ENCODE results near the gene XPR1. TPM values are rescaled to one million over a fixed set of nuclear protein-coding genes. Genes with fewer than 3 reads are reported as not detected.

XPR1 gene
- total RNA-seq, 1 donor from 2014 or later: 53.6 TPM

DNA sequence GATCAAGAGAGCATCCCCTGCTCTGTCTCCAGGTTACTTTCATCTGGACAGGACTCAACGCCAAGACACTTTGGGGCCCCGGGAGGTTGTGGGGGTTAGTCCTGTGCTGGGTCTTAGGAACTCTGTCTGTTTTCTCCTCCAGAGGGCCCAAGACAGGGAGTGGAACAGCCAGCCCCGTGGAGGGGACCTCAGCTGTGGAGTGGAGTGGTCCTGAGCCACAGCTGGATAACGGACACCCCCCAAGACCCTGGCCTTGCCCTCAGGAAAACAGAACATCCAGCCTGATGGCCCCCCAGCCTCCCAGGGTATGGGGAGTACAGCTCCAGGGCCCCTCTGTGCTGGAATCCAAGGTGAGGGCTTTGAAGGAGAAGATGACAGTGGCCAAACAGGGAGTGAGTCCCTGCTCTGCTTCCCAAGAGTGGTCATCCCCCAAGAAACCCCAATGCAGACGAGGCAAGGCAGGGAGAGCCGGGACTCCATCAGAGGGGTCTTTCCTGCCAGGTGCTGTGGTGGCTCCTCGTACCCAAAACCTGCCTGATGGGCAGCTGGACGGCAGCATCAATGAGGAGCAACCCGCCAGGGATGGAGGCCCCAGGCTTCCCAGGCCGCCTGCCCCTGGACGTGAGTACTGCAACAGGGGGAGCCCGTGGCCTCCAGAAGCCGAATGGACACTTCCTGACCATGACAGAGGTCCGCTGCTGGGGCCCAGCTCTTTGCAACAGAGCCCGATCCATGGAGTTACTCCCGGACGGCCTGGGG lies 284.4 kb downstream of the XPR1 start:
- DNase-seq (ENCODE audit: low read depth): no peak

DNA sequence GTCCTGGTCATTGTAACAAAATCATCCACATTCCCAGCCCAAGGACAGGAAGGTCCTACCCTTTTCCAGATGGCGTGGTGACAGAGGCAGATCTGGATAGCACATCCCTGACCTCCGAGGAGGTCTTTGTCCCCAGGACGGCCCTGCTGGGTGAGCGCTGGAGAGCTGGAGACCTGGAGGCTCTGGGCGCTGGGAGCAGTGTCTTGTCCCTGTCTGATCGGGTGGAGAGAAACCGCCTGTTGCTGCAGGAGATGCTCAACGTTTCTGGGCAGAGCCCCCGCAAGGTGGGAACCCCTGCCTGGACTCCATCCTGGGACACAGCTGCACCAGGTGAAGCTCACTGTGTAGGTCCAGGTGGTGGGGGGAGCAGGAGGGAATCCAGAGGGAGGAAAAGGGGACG lies 284.9 kb downstream of the XPR1 start:
- no peak for DNase-seq (ENCODE audit: low read depth)

GRCh38 chr1:180917306-180918065 lies 285.7 kb downstream of the XPR1 start:
- no peak for DNase-seq (ENCODE audit: low read depth)

GRCh38 chr1:180918519-180918918 lies 286.7 kb downstream of the XPR1 start:
- peak; percentile 28 for DNase-seq (ENCODE audit: low read depth)

GRCh38 chr1:180919183-180919700 lies 287.4 kb downstream of the XPR1 start:
- DNase-seq (ENCODE audit: low read depth): no peak

- DNase-seq (ENCODE audit: low read depth): no peak
Observed at GRCh38 chr1:180920193-180920592, 288.4 kb downstream of the XPR1 start.

GRCh38 chr1:180920702-180921101 lies 288.9 kb downstream of the XPR1 start:
- DNase-seq (ENCODE audit: low read depth): no peak

GRCh38 chr1:180921386-180921785 lies 289.6 kb downstream of the XPR1 start:
- DNase-seq (ENCODE audit: low read depth): no peak

DNA sequence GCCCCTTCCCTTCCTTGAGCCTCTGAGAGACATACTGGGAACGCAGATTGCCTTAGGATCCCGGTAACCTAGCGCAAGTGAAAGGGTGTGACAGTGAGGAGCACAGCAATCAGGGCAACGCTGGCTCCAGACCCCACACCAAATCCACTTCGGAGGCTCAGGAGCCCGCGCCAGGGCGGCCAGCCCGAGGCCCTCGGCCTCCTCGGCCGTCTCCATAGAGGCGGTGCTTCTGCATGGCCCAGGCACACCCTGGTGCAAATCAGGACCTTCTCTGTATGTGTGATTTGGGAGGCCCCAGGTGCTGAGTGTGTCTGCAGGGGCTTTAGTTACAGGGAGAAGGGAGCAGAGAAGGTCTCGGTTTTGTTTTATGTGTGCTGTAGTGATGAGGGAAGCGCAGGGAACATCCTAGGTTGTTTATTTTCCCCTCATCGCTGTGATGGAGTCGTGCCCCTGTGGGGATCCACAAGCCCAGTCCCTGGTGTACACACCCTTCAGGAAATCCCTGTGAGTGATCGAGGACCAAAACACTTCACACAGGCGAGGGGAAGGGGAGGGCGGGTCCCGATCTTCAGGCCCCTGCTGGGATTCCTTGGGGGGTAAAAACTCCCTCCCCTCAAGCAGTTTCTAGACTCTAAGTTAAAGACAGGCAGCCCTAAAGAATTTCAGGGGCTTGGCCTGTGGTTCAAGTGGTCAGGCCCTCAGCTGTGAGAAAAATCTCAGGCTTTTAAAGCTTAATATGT lies 290.2 kb downstream of the XPR1 start:
- DNase-seq (ENCODE audit: low read depth): no peak

GRCh38 chr1:180922631-180923015 lies 290.8 kb downstream of the XPR1 start:
- DNase-seq (ENCODE audit: low read depth): no peak

GRCh38 chr1:180923021-180923841 lies 291.4 kb downstream of the XPR1 start:
- DNase-seq (ENCODE audit: low read depth): peak; percentile 85

DNA sequence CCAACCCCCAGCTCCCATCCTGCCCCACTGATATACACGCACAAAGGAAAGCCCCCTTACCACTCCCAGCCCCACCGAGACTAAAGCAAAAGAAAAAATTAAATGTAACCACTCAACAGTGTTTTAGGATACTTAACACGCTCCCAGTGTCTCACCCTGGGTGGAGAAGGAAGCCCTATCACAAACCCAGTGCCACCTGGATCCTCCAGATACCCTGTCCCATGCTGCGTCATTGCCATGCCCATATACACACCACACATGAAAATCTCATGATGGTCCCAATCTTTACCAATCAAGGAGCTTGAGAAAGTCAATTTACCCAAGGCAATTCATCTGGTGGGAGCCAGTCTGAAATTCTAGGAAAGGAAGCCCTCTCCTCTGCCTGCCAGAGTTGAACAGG lies 292.1 kb downstream of the XPR1 start:
- no peak for DNase-seq (ENCODE audit: low read depth)

DNA sequence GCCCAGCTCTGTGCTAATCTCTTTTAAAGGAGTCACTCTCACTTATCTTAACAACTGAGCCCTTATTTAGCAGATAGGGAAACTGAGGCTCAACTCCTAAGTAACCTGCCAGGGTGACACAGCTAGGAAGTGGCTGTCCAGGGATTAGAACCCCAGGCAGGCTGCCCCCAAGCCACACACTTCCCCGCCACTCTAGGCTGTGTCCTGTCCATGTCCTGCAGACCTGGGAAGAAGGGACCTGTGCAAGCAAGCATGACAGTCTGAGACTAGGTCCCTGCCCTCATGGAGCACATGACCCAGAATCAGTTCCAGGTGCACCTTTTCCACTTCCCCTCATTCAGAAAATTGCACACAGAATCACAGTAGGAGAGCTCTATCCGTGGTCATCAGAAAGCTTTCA lies 293.1 kb downstream of the XPR1 start:
- no peak for DNase-seq (ENCODE audit: low read depth)

- no peak for DNase-seq (ENCODE audit: low read depth)
Observed at GRCh38 chr1:180925471-180926051, 293.7 kb downstream of the XPR1 start.

DNA sequence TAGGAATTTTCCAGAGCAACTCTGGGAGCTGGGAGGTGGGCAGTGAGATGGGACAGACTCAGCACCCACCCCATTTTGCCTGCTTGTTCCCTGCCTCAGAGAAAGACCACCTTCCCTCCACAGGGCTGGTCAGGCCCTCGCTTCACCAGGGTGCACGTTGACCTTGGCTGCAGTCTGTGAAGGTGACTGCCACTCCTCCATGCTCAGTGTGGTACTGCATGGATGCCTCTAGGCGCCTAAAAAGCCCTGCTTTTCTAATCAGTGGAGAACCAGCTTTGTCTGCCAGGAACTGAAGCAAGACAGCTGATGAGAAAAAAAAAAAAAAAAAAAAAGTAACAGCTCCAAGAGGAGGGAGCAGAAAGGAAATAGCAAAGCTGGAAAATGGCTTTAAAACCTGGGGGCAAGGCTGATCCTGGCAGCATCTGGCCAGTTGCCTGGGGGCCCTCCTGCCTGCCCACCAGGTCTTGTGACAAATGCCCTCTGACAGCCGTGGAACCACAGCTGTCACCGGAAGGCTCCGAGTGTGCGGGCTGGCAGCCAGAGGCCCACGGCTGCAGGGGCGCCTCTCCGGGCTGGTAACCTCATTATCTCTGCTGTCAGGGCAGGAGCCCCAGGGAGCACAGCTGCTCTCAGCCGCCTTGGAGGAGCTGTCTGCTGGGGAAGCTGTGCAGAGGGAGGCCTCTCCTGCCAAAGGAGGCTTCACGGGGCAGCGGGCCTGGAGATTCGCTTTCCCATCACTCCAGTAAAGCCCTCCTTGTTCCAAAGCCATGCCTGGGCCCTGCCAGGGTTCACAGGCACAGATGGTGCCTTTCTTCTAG lies 294.6 kb downstream of the XPR1 start:
- DNase-seq (ENCODE audit: low read depth): peak; percentile 42

DNA sequence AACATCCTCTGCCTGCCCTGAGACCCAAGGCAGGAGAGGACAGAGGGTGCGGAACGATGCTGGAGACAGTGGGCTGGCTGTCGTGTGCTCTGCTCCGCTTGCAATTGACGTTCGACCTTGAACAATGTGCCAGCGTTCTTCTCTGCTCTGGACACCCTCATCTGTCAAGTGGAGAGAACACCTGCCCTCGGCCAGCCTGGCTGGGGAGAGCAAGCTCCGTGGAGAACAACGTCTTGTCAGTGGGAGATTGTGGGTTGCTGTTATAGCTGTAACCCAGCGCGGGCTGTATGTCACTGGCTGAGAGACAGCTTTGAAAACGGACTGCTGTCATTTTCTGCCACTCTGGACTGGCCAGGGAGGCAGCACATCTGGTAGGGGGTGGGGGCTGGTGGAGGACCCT lies 295.5 kb downstream of the XPR1 start:
- DNase-seq (ENCODE audit: low read depth): no peak

DNA sequence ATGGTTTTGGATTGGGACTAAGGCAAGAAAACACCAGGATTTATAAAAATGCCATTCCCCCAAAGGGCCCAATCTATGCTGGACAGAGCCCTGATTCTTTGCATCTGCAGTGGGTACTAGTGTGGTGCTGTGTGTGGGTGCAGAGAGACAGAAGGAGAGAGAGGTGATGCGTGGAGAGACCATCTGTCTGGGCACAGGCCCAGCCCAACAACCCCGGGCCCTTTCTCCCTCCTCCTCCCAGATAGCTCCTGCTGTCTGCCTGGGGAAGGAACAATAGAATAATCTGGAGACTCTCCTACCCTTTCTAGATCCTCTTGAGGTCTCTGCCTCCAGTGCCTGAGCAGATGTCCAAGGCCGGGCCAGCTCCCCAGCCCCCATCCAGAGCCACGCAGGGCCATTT lies 296.0 kb downstream of the XPR1 start:
- no peak for DNase-seq (ENCODE audit: low read depth)

DNA sequence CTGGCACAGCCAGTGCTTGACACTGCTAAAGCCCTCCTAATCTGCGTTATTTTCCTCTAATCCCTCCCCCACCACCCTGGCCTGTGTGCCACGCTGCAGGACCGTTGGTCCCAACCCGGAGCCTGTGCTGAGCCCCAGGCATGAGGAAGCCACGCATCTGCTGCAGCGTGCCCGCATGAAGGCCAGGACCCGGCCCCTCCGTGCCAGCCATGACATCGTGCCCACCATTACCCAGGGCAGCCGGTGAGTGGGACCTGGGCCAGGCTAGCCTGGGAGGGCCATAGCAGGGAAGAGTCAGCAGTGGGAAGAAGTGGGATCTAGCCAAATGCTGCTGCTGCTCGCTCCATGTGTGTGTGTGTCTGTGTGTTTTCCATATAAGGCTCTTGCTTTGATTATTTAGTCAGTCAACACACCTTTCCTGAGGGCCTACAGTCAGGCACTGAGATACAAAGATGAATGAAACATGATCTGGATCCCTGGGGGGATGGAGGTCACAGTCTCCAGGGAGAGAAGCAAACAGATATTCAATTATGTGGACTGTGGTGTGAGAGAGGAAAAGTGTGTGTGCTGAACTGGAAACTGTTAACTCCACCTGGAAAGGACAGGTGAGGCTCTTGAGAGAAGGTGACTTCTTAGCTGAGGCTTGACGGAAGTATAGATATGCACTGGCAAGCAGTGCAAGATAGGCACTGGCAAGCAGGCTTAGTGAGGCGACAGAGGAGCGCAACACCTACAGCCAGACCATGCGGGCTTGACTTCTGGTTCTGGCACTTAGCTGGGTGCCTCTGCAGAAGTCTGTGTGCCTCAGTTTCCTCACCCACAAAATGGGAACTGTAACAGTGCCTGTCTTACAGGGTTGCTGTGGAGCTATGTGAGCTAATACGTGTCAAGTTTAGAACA lies 296.8 kb downstream of the XPR1 start:
- no peak for DNase-seq (ENCODE audit: low read depth)

- DNase-seq (ENCODE audit: low read depth): no peak
Observed at GRCh38 chr1:180929389-180929788, 297.6 kb downstream of the XPR1 start.
